SU-DHL-6 (cell line): Measurements from ENCODE around the gene HOXA5.

ENCODE experiments used
- CTCF ChIP-seq: fragments of 200-600 bp; sonication (generic); IDR thresholded peaks from one replicate; pipeline ENCODE4 v1.5.1; 2017; ENCODE audit warnings: antibody characterized with exemption, mild to moderate bottlenecking, low read length, moderate library complexity; ENCODE audit not compliant: insufficient read depth, poor library complexity, severe bottlenecking
- EZH2phosphoT487 ChIP-seq: fragments of 200-600 bp; sonication (generic), shearing (Covaris generic); conservative IDR thresholded peaks from 2 replicates; pipeline ENCODE4 v1.6.1; 2018; ENCODE audit warnings: mild to moderate bottlenecking, antibody characterized with exemption, low read length, moderate library complexity, mixed read lengths

GRCh38 chr7:27151341-27151930 is 8.0 kb upstream of the HOXA5 start:
- TF ChIP-seq CTCF (no peak), EZH2phosphoT487 (no peak)
